SK-N-SH treated with all-trans-retinoic acid at 6 μM for 48 hours (cell line): ENCODE data around the gene TGFBRAP1.

Source experiments
- ATAC-seq: fragments of 200-7000 bp; cut with Tn5 transposase; 3 replicates; pipeline ENCODE4 v1.9.1; 2020; ENCODE audit warnings: mild to moderate bottlenecking, moderate library complexity
- BACH2 ChIP-seq: fragments of 250-450 bp; sonication (Bioruptor Pico); IDR thresholded peaks from 2 replicates; pipeline ENCODE4 v1.9.0; 2021; ENCODE audit warnings: mild to moderate bottlenecking, borderline replicate concordance
- CREB5 ChIP-seq: fragments of 250-450 bp; sonication (Bioruptor Pico); IDR thresholded peaks from 2 replicates; pipeline ENCODE4 v1.5.1; 2020; ENCODE audit warnings: low read depth, mild to moderate bottlenecking, moderate library complexity
- CSRNP3 ChIP-seq: fragments of 250-450 bp; sonication (Bioruptor Pico); IDR thresholded peaks from 2 replicates; pipeline ENCODE4 v1.5.1; 2021; ENCODE audit warnings: mild to moderate bottlenecking, moderate library complexity
- ISL1 ChIP-seq: fragments of 250-450 bp; sonication (Bioruptor Pico); IDR thresholded peaks from 2 replicates; pipeline ENCODE4 v2.1.2; 2022; ENCODE audit warnings: mild to moderate bottlenecking, moderate library complexity
- PATZ1 ChIP-seq: fragments of 250-450 bp; sonication (Bioruptor Pico); IDR thresholded peaks from 2 replicates; pipeline ENCODE4 v1.8.0; 2020; ENCODE audit warnings: mild to moderate bottlenecking, moderate library complexity, borderline replicate concordance
- POU6F1 ChIP-seq: fragments of 250-450 bp; sonication (Bioruptor Pico); IDR thresholded peaks from 2 replicates; pipeline ENCODE4 v1.8.0; 2021; ENCODE audit warnings: low read depth, mild to moderate bottlenecking, moderate library complexity, borderline replicate concordance
- PPARA ChIP-seq: fragments of 250-450 bp; sonication (Bioruptor Pico); IDR thresholded peaks from 2 replicates; pipeline ENCODE4 v1.5.0; 2020; ENCODE audit warnings: mild to moderate bottlenecking, borderline replicate concordance
- RARB ChIP-seq: fragments of 250-450 bp; sonication (Bioruptor Pico); IDR thresholded peaks from 2 replicates; pipeline ENCODE4 v1.8.0; 2021; ENCODE audit warnings: mild to moderate bottlenecking, moderate library complexity
- SNAI2 ChIP-seq: fragments of 250-450 bp; sonication (Bioruptor Pico); IDR thresholded peaks from 2 replicates; pipeline ENCODE4 v1.5.0; 2020; ENCODE audit warnings: mild to moderate bottlenecking, moderate library complexity
- TOX ChIP-seq: fragments of 250-450 bp; sonication (Bioruptor Pico); IDR thresholded peaks from 2 replicates; pipeline ENCODE4 v1.8.0; 2021; ENCODE audit warnings: mild to moderate bottlenecking, moderate library complexity, borderline replicate concordance
- TSHZ2 ChIP-seq: fragments of 250-450 bp; sonication (Bioruptor Pico); IDR thresholded peaks from 2 replicates; pipeline ENCODE4 v1.5.0; 2020; ENCODE audit warnings: mild to moderate bottlenecking, moderate library complexity
- ZC3H10 ChIP-seq: fragments of 250-450 bp; sonication (Bioruptor Pico); IDR thresholded peaks from 2 replicates; pipeline ENCODE4 v1.5.1; 2021; ENCODE audit warnings: mild to moderate bottlenecking, moderate library complexity
- ZFP3 ChIP-seq: fragments of 250-450 bp; sonication (Bioruptor Pico); IDR thresholded peaks from 2 replicates; pipeline ENCODE4 v1.5.0; 2020; ENCODE audit warnings: mild to moderate bottlenecking, moderate library complexity
- ZFP30 ChIP-seq: fragments of 450-650 bp; formaldehyde crosslinking; IDR thresholded peaks from 2 replicates; pipeline ENCODE4 v1.5.0; 2022; ENCODE audit warnings: mild to moderate bottlenecking, moderate library complexity
- ZNF565 ChIP-seq: fragments of 450-650 bp; formaldehyde crosslinking; conservative IDR thresholded peaks from 2 replicates; pipeline ENCODE4 v1.5.0; 2020; ENCODE audit warnings: low read depth, mild to moderate bottlenecking, moderate library complexity
- ZNF70 ChIP-seq: fragments of 450-650 bp; formaldehyde crosslinking; IDR thresholded peaks from 2 replicates; pipeline ENCODE4 v1.5.0; 2020; ENCODE audit warnings: mild to moderate bottlenecking, moderate library complexity
- ZNF8 ChIP-seq: fragments of 450-650 bp; formaldehyde crosslinking; IDR thresholded peaks from 2 replicates; pipeline ENCODE4 v1.5.0; 2020; ENCODE audit warnings: mild to moderate bottlenecking, moderate library complexity

The TGFBRAP1 gene

GRCh38 chr2:105357122-105357521 is 27.6 kb upstream of the TGFBRAP1 start:
- no peak for TF ChIP-seq CREB5 (CRISPR knock-in tag)
- TF ChIP-seq TOX (CRISPR knock-in tag) = no peak
- peak; percentile 38; the same call in 1 of the 2 replicates for TF ChIP-seq ZFP30
- no peak for TF ChIP-seq SNAI2 (CRISPR knock-in tag)
- ATAC-seq = no peak

- TF ChIP-seq ZNF565 (CRISPR knock-in tag) (no peak), ZFP3 (CRISPR knock-in tag) (no peak), ZC3H10 (no peak), PPARA (no peak), PATZ1 (no peak), CSRNP3 (CRISPR knock-in tag) (no peak), ZNF70 (no peak), TSHZ2 (CRISPR knock-in tag) (no peak), SNAI2 (CRISPR knock-in tag) (no peak), RARB (CRISPR knock-in tag) (no peak), BACH2 (CRISPR knock-in tag) (no peak), TOX (CRISPR knock-in tag) (no peak), CREB5 (CRISPR knock-in tag) (no peak)
- peak; percentile 78 for ATAC-seq
These were observed 15.3 kb upstream of the TGFBRAP1 start for GRCh38 chr2:105344704-105345345.

GRCh38 chr2:105339414-105339813 is 9.9 kb upstream of the TGFBRAP1 start:
- TF ChIP-seq CREB5 (CRISPR knock-in tag) = no peak
- no peak for TF ChIP-seq BACH2 (CRISPR knock-in tag)
- no peak for TF ChIP-seq ZNF565 (CRISPR knock-in tag)
- no peak for TF ChIP-seq ZC3H10
- no peak for TF ChIP-seq ZNF8 (CRISPR knock-in tag)
- TF ChIP-seq POU6F1 (CRISPR knock-in tag) = no peak
- TF ChIP-seq ISL1 = no peak
- ATAC-seq = no peak
